Small intestine (tissue), 7 donors: ENCODE data around the gene CREBZF. TPM values are rescaled to one million over a fixed set of nuclear protein-coding genes. Genes with fewer than 3 reads are reported as not detected.
"Not testable (repeated sequence)": the region's sequence is repeated elsewhere in the genome, so short reads cannot be mapped to it uniquely, and the experiment has no call there.

ENCODE experiments used
- DNase-seq, 2 donors: peaks; one replicate each; pipeline versions ENCODE4 v3.0.0 to v3.0.0-alpha.2; 2013
- FAIRE-seq: peaks from 2 replicates; lab custom pipeline; 2012; peaks lifted over from hg19 to GRCh38; lab: Jason Lieb, UNC
- H3K27ac ChIP-seq, 3 donors: one replicate each; pipeline ENCODE4 v1.5.1; 2013; ENCODE audit warnings: low read length in 2 of 3, mild to moderate bottlenecking in 2 of 3, control low read depth in 1 of 3, inconsistent platforms in 1 of 3, low read depth in 1 of 3, moderate library complexity in 1 of 3
- H3K27me3 ChIP-seq, 3 donors: one replicate each; pipeline ENCODE4 v1.6.1; 2013; ENCODE audit warnings: low read length in 3 of 3, inconsistent platforms in 1 of 3; ENCODE audit not compliant: control insufficient read depth in 3 of 3, insufficient read depth in 3 of 3
- H3K36me3 ChIP-seq, 3 donors: one replicate each; pipeline ENCODE4 v1.6.1; 2013; ENCODE audit warnings: low read length in 3 of 3, inconsistent platforms in 1 of 3, low read depth in 1 of 3, mild to moderate bottlenecking in 1 of 3, moderate library complexity in 1 of 3; ENCODE audit not compliant: control insufficient read depth in 3 of 3, insufficient read depth in 2 of 3
- H3K4me1 ChIP-seq, 3 donors: one replicate each; pipeline ENCODE4 v1.6.1; 2013; ENCODE audit warnings: low read length in 2 of 3, inconsistent platforms in 1 of 3, low read depth in 1 of 3, mild to moderate bottlenecking in 1 of 3, moderate library complexity in 1 of 3; ENCODE audit not compliant: control insufficient read depth in 3 of 3, insufficient read depth in 2 of 3
- H3K4me3 ChIP-seq, 3 donors: one replicate each; pipeline ENCODE4 v1.5.1; 2013; ENCODE audit warnings: low read length in 3 of 3, control low read depth in 1 of 3, inconsistent platforms in 1 of 3, low read depth in 1 of 3, mild to moderate bottlenecking in 1 of 3, moderate library complexity in 1 of 3
- H3K9me3 ChIP-seq, 2 donors: one replicate each; pipeline ENCODE4 v1.6.1; 2013; ENCODE audit warnings: low read depth in 1 of 2, low read length in 1 of 2; ENCODE audit not compliant: control insufficient read depth in 2 of 2, insufficient read depth in 1 of 2
- WGBS, 3 donors: extraction: QIAGEN DNeasy Blood & Tissue Kit; methylation state at CpG; one replicate each; pipeline ENCODE4 v1.1.7; 2013; 5-methylcytosine and 5-hydroxymethylcytosine counted together
- polyA plus RNA-seq, 4 donors: library from polyadenylated mRNA; stranded (reverse) in 3 of 4; unstranded in 1 of 4; fragments of 200-250 nt in 3 of 4; fragments of 120-200 nt in 1 of 4; gene quantifications; one replicate each; pipeline versions ENCODE4 v1.2.1 to v1.2.3, GENCODE V29; 2013
- donor health status: healthy with polysubstance abuse.
- donor health status: control.
- donor health status: control.
- donor health status: Bipolar disorder and iron deficiency.
- donor health status: healthy.

The CREBZF gene
- polyA plus RNA-seq, 4 donors: 13.0 to 78.6 (median 17.7) TPM

DNA sequence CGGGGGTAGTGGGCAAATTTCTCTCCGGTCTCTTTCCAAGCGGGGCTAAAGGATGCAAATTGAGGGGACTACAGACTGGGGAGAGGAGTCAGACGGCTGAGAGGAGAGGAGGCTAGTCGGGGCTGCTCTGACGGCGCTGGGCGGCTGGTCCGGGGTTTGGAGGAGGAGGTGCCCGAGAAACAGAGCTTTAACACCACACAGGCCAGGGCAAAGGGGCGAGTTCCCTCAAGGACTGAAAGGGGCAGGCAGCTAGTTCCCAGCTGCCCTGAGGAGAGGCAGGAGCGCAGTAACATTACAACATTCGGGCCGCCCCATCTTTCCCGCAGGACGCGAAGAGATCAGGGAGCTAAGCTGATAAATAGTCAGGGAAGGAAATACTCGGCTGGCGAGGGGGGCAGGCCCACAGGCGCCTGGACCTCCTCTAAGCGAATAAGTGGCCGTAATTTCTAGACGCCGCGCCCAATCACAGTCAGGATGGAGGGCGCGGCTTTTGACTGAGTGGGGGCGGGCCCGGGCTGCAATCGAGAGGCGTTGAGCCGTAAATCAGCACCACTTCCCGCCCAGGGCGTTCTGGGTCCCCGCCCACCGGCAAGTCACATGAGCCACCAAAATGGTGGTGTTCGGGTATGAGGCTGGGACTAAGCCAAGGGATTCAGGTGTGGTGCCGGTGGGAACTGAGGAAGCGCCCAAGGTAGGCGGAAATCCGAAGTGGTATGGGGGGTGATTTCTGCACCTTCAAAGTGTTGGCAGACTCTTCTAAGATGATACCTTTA lies 36.7 kb downstream of the CREBZF start, which contains the start of gene TMEM126B:
Gene TMEM126B, plus strand, starts transcription at position 596 of the 773 bp plus-strand sequence. Its CDS starts 15 bp downstream, at position 611.
- H3K36me3 ChIP-seq: peaks cover 0 to 5% (median 1%) of the 10 kb centered on the region in 3 donors
- H3K4me1 ChIP-seq: peaks cover 0 to 8% (median 5%) of the 10 kb centered on the region in 3 donors
- DNase-seq (peak; percentile 98 to 99), FAIRE-seq (no peak)
- peak within 1 kb of the TSS; percentile 63 to 69 (median 67) for H3K4me3 ChIP-seq
- 0% methylated on average over 41 of the region's 41 CpGs for WGBS, 3 donors
- no peaks in the 10 kb centered on the region for H3K9me3 ChIP-seq
- H3K27me3 ChIP-seq: no peaks in the 10 kb centered on the region
- H3K27ac ChIP-seq: peak within 1 kb of the TSS; percentile 60 to 94 (median 88)

DNA sequence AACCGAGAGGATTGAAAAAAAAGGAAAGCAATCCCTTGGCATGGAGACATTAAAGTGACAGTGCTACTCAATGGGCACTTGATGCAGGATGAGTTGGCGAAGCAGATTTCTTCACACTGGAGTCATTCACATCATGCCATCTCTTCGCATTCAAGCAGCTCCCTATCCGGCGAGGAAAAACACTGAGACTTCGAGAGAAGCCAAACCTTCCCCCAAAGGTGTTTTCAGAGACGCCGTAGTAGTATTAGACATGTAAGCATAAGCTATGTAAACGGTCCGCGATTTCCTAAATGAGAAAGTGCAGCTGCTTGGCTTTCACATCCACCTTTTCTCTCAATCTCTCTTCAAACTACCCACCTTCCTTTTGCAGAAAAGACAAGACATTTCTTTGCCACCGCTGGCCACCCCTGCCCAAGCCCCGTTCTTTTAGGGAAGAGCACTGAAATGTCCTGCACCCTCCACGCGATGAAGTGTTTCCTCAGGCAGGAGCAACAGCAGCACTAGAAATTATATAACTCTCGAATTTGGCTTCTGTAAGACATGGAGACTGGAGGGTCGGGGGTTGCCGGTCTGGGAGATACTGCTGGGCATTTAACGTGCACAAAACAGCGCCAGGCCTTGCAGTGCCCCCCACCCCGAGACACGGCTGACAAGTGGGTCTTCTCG lies 37.5 kb downstream of the CREBZF start, which contains the start of gene DLG2:
Gene DLG2, minus strand, starts transcription at position 13 of the 666 bp plus-strand sequence.
- 1 to 2% (median 2%) methylated on average over 23 of the region's 23 CpGs for WGBS, 3 donors
- Histone ChIP-seq H3K4me1 (peaks cover 0 to 8% (median 5%) of the 10 kb centered on the region in 3 donors), H3K27ac (peak within 1 kb of the TSS; percentile 60 to 94 (median 88)), H3K27me3 (no peaks in the 10 kb centered on the region), H3K36me3 (peaks cover 0 to 5% (median 1%) of the 10 kb centered on the region in 3 donors), H3K9me3 (no peaks in the 10 kb centered on the region), H3K4me3 (peak within 1 kb of the TSS; percentile 56 to 69 (median 58))
- DNase-seq (peak; percentile 38 to 59), FAIRE-seq (no peak)

DNA sequence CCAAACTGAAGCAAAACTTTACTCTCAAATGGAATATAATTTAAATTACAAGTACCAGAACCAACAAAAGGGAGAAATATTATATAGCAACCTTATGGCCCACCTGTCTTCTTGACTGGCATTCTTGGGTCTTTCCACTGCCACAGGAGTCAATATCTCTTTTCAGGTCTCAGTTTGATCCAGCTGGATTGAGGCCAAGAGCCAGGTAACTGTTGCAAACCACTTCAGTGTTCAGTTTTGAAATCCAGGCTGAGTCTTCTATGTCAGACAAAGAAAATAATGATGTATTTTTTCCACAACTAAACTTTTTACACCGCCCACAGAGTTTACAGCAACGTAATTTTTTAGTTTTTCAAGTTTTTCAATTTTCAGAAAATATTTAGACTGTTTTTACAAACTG lies 38.4 kb downstream of the CREBZF start:
- H3K9me3 ChIP-seq: no peaks in the 10 kb centered on the region
- peak overlapping the region in 1 of 3 donors; percentile 69 for H3K4me3 ChIP-seq
- peaks cover 0 to 2% (median 1%) of the 10 kb centered on the region in 3 donors for H3K36me3 ChIP-seq
- FAIRE-seq: no peak
- DNase-seq: no peak
- WGBS, 3 donors: 60 to 77% (median 72%) methylated on average over 2 of the region's 2 CpGs
- no peak overlapping the region for H3K27ac ChIP-seq
- H3K27me3 ChIP-seq: no peaks in the 10 kb centered on the region
- peaks cover 0 to 8% (median 5%) of the 10 kb centered on the region in 3 donors for H3K4me1 ChIP-seq

DNA sequence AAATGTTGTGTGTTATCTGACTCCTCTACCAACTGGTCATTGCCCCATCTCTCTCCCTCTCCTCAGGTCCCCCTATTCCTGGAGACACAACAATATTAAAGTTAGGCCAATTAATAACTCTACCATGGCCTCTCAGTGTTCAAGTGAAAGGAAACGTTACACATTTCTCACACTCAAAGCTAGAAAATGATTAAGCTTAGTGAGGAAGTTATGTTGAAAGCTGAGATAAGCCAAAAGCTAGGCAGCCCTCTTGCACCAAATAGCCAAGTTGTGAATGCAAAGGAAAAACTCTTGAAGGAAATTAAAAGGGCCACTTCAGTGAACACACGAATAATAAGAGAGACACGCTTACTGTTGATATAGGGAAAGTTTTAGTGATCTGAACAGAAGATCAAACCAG lies 44.7 kb downstream of the CREBZF start:
- Histone ChIP-seq H3K27ac (no peak overlapping the region), H3K4me1 (no peaks in the 10 kb centered on the region), H3K4me3 (no peak overlapping the region), H3K9me3 (no peaks in the 10 kb centered on the region), H3K36me3 (no peaks in the 10 kb centered on the region), H3K27me3 (no peaks in the 10 kb centered on the region)
- no peak for DNase-seq
- no peak for FAIRE-seq
- WGBS, 3 donors: 71 to 76% (median 73%) methylated on average over 3 of the region's 3 CpGs

DNA sequence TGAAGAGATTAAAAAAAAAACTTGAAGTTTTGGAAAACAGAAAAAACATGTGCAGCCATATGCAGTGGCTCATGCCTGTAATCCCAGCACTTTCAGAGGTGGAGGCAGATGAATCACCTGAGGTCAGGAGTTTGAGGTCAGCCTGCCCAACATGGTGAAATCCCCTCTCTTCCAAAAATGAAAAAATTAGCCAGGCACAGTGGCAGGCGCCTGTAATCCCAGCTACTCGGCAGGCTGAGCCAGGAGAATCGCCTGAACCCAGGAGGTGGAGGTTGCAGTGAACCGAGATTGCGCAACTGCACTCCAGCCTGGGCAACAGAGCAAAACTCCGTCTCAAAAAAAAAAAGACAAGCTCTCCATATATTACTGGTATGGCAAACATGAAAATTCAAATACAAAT lies 45.4 kb downstream of the CREBZF start:
- no peak for FAIRE-seq
- WGBS, 3 donors: 80 to 89% (median 88%) methylated on average over 6 of the region's 6 CpGs
- H3K27ac ChIP-seq: no peak overlapping the region

DNA sequence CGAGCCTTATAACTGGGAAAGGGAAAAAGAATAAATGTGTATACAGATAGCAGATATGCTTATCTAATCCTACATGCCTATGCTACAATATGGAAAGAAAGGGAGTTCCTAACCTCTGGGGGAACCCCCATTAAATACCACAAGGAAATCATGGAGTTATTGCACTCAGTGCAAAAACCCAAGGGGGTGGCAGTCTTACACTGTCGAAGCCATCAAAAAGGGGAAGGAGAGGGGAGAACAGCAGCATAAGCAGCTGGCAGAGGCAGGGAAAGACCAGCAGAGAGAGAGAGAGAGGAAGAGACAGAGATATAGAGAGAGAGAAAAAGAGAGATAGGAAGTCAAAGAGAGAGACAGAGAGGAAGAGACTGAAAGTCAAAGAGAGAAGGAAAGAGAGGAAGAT lies 53.3 kb downstream of the CREBZF start:
- not testable (repeated sequence) for DNase-seq, FAIRE-seq, H3K4me3 ChIP-seq, H3K9me3 ChIP-seq, H3K27me3 ChIP-seq, H3K4me1 ChIP-seq, H3K36me3 ChIP-seq, H3K27ac ChIP-seq
- WGBS, 3 donors: 73 to 85% (median 78%) methylated on average over 2 of the region's 2 CpGs

More for the DNA sequence above, 45.4 kb downstream of the CREBZF start:
- H3K36me3 ChIP-seq: no peaks in the 10 kb centered on the region
- no peaks in the 10 kb centered on the region for H3K9me3 ChIP-seq
- no peak overlapping the region for H3K4me3 ChIP-seq
- DNase-seq: no peak
- H3K27me3 ChIP-seq: no peaks in the 10 kb centered on the region
- no peaks in the 10 kb centered on the region for H3K4me1 ChIP-seq

Other genes starting within 250 kb of the CREBZF start
- gene DLG2, start 37.8 kb downstream of the CREBZF start, polyA plus RNA-seq: 1 to 10 TPM in 2 of 4 donors, under 1 TPM in 2; 0.22 to 1.6 (median 1.1) TPM
- gene TMEM126B, start 36.5 kb downstream of the CREBZF start, polyA plus RNA-seq: 10 to 100 TPM; 64.3 to 89.2 (median 70.8) TPM
- gene TMEM126A, start 17.2 kb downstream of the CREBZF start, polyA plus RNA-seq: 10 to 100 TPM; 40.0 to 59.4 (median 51.5) TPM
- gene CCDC89, start 21.1 kb upstream of the CREBZF start, polyA plus RNA-seq: under 1 TPM in 2 of 4 donors, not detected in 2; 0.52 to 0.55 TPM
- 10 to 100 TPM; 12.9 to 60.1 (median 16.0) TPM for gene SYTL2, start 146.0 kb upstream of the CREBZF start, polyA plus RNA-seq
- gene CCDC83, start 190.3 kb upstream of the CREBZF start, polyA plus RNA-seq: under 1 TPM in 1 of 4 donors, not detected in 3; 0.10 TPM